ENCODE measurements around the gene DEUP1.

Gene DEUP1

GRCh38 chr11:93392867-93393266 is 62.3 kb downstream of the DEUP1 start:
- DNase-seq (ENCODE audit: low read depth), result no peak
- TF ChIP-seq, protein P1, sequence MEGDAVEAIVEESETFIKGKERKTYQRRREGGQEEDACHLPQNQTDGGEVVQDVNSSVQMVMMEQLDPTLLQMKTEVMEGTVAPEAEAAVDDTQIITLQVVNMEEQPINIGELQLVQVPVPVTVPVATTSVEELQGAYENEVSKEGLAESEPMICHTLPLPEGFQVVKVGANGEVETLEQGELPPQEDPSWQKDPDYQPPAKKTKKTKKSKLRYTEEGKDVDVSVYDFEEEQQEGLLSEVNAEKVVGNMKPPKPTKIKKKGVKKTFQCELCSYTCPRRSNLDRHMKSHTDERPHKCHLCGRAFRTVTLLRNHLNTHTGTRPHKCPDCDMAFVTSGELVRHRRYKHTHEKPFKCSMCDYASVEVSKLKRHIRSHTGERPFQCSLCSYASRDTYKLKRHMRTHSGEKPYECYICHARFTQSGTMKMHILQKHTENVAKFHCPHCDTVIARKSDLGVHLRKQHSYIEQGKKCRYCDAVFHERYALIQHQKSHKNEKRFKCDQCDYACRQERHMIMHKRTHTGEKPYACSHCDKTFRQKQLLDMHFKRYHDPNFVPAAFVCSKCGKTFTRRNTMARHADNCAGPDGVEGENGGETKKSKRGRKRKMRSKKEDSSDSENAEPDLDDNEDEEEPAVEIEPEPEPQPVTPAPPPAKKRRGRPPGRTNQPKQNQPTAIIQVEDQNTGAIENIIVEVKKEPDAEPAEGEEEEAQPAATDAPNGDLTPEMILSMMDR (IDR thresholded peaks at IDR 0.05; ENCODE audit: insufficient read depth, low read depth, low read length, missing control alignments), result no peak
- H3K4me3 ChIP-seq (ENCODE audit: low read length), result no peak overlapping the region

GRCh38 chr11:93393386-93393785 is 62.8 kb downstream of the DEUP1 start:
- TF ChIP-seq, protein P1 (IDR thresholded peaks at IDR 0.05; ENCODE audit: insufficient read depth, low read depth, low read length, missing control alignments), result no peak
- no peak overlapping the region for H3K4me3 ChIP-seq (ENCODE audit: low read length)
- no peak for DNase-seq (ENCODE audit: low read depth)

DNA sequence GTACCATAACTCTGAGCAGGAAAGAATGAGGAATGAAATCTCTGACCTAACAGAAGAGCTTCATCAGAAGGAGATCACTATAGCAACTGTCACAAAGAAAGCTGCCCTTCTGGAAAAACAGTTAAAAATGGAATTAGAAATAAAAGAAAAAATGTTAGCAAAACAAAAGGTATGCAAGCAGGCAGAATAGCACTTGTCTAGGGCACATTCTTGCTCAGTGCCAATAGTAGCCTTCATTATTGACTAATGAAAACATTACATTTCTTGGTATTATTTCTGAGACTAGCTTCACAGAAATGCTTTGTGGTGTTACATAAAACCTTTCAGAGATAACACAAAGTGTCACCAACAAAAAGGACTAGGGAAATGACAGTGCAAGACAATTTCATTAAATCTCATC is 63.9 kb downstream of the DEUP1 start:
- no peak for DNase-seq (ENCODE audit: low read depth)
- no peak overlapping the region for H3K4me3 ChIP-seq (ENCODE audit: low read length)
- TF ChIP-seq, protein P1 (IDR thresholded peaks at IDR 0.05; ENCODE audit: insufficient read depth, low read depth, low read length, missing control alignments), result no peak

DNA sequence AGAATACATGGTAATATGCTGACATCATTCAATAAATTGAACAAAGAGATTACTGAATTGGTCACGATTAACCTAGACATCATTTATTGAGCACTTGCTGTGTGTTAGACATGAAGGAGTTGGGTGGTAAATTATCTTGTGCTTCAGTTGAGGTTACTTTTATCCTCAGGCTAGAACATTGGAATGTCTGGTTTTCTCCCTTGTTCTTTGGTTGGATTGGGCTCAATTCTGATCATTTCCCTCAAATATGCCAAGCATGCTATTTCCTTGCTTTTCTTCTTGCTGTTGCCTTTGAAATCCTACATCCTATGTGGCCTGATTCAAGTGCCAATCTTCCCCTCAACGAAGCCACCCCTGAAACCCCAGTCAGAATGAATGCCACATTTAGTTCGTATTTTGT is 65.8 kb downstream of the DEUP1 start:
- TF ChIP-seq, protein P1 (IDR thresholded peaks at IDR 0.05; ENCODE audit: insufficient read depth, low read depth, low read length, missing control alignments), result no peak
- no peak for DNase-seq (ENCODE audit: low read depth)
- no peak overlapping the region for H3K4me3 ChIP-seq (ENCODE audit: low read length)

DNA sequence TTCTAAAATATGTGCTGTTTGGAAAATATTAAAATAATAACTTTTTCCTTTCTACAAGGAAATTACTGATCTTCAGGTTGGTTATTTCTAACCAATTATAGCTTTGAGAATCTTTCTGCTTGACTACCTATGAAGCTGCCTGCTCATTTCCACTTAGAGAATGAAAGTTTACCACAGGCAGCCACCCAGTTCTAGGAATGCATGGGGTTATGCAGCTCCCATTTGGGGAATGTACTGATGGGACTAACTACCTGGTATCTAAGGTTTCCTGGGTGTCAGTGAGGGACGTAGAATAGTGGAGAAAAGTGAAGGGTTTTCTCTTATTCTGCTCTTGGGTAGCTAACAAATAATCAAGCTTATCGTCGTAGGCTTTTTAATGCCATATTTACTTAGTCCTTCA is 73.4 kb downstream of the DEUP1 start:
- H3K4me3 ChIP-seq (ENCODE audit: low read length), result no peak overlapping the region
- TF ChIP-seq, protein P1 (IDR thresholded peaks at IDR 0.05; ENCODE audit: insufficient read depth, low read depth, low read length, missing control alignments), result no peak
- DNase-seq (ENCODE audit: low read depth), result no peak

GRCh38 chr11:93407777-93408401 is 77.3 kb downstream of the DEUP1 start:
- no peak overlapping the region for H3K4me3 ChIP-seq (ENCODE audit: low read length)
- DNase-seq (ENCODE audit: low read depth), result peak; percentile 62
- TF ChIP-seq, protein P1 (IDR thresholded peaks at IDR 0.05; ENCODE audit: insufficient read depth, low read depth, low read length, missing control alignments), result no peak

- no peak overlapping the region for H3K4me3 ChIP-seq (ENCODE audit: low read length)
- DNase-seq (ENCODE audit: low read depth), result no peak
- TF ChIP-seq, protein P1 (IDR thresholded peaks at IDR 0.05; ENCODE audit: insufficient read depth, low read depth, low read length, missing control alignments), result no peak
Measured at GRCh38 chr11:93410441-93410840, 79.9 kb downstream of the DEUP1 start.

Measured in epithelial cell of esophagus (primary cell).